ENCODE data around the gene FOXRED1. TPM values are rescaled to one million over a fixed set of nuclear protein-coding genes. Genes with fewer than 3 reads are reported as not detected.

The FOXRED1 gene
- polyA plus RNA-seq, 12 donors: 10.0 to 42.9 (median 25.1) TPM; not detected in 1

DNA sequence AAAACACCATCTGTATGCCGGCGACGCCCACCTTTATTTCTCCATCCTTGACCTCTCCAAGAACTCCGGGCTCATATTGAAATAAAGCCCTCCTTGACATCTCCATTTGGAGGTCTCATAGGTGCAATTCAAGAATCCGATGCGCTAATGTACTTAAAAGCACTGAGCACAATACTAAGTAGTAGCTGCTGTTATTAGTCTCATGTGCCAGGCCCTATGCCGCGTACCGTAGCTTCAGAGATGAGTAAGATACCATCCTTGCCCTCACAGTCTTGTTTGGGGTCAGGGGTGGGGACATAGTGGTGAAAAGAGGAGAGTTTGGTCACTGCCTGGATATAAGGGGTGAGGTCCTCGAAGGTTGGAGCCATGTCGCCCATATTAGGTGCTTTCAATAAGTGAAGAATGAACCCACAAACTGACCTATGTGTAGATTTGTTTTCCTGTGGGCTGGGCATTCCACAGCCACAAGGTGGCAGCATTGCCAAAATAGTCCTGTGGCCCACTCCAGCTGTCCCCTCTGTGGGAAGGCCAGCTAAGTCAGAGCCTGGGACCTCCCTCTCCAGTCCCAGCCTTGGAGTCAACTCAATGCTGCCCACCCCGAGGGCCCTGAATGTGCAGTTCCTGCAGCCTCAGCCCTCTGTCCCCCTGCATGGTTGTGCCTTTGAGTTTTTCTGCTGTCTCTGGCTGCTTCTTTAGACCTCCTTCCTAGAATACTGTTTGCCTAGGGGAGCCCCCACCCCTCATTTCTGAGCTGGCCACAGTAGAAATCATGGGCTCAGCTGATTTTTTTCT is 41.4 kb downstream of the FOXRED1 start:
- DNase-seq: peak; percentile 81

GRCh38 chr11:126310992-126311310 is 42.0 kb downstream of the FOXRED1 start:
- DNase-seq: no peak

- DNase-seq: no peak
Measured at GRCh38 chr11:126311401-126312291, 42.7 kb downstream of the FOXRED1 start.

DNA sequence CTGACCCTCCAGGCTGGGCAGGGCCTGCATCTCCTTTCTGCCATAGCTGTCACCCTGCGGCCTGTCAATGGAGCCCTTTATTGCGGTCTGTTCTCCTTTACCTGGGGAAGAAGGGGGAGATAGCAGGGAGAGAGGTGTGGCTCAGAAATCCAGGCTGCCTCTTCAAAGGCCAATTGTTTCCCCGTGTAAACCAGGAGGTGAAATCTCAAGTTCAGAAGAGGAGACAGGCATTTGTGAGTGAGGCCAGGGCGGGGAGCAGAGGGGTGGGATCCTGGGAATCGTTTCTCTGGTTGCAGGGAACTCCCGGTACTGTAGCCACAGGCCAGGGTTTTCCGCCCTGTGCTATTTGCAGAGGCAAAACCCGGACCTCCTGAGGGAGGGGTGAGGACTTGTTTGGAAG is 44.0 kb downstream of the FOXRED1 start:
- no peak for DNase-seq

DNA sequence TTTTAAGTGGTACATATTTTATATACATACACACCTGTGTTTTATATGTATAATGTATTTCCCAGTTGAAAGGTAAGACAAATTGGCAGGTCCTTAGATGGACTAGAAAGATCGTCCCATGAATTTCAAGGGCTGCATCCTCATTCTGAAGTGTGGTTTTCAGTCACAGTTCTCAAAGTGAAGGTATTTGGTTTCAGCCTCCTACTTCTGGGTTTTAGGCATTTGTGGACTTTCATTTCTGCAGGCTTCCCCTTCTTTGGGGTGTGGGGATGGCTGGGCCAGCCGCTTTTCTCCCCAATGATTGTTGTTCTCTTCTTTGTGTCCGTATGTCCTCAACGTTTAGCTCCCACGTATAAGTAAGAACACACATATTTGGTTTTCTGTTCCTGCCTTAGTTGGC is 44.9 kb downstream of the FOXRED1 start:
- DNase-seq: no peak

DNA sequence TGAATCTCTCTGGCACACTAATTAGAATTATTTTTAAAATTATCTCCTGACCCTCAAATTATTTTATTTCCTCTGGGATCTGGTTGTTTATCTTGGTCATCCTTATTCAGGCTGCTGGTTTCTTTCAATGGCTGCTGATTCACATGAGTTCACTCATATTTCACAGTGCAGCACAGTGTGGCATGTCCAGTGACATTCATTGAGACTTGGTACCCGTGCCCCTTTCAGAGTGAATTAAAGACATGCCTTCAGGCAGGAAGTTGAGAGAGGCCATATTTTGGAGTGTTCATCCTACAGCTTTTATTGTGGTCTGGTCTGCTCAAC is 48.4 kb downstream of the FOXRED1 start:
- DNase-seq: no peak

GRCh38 chr11:126317756-126318573 is 49.0 kb downstream of the FOXRED1 start:
- DNase-seq: peak; percentile 90

GRCh38 chr11:126318574-126319373 is 49.8 kb downstream of the FOXRED1 start:
- DNase-seq: peak; percentile 93

- no peak for DNase-seq
Measured at GRCh38 chr11:126319374-126319740, 50.4 kb downstream of the FOXRED1 start.

DNA sequence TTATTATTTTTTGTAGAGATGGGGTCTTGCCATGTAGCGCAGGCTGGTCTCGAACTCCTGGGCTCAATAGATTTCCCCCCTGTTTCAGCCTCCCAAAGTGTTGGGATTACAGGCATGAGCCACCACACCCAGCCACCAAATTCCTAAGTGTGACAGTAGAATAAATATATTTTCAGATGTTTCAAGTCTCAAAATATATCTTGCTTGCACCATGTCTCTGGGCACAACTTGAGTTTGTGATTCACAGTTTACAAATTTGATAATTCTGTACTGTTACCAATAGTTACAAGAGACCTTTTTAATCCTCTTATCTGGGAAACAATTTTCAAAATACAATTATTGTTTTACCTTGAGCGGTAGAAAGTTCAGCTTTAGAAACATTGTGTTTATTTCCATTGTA is 54.0 kb downstream of the FOXRED1 start:
- no peak for DNase-seq

GRCh38 chr11:126327281-126328000 is 58.5 kb downstream of the FOXRED1 start:
- no peak for DNase-seq

Other genes with a start within 250 kb of the FOXRED1 start
- gene CDON, start 206.3 kb upstream of the FOXRED1 start, polyA plus RNA-seq (ENCODE audit: insufficient read length in 12 of 12): 10 to 100 TPM in 11 of 12 donors, not detected in 1; 12.4 to 74.0 (median 27.3) TPM
- gene RPUSD4, start 57.5 kb upstream of the FOXRED1 start, polyA plus RNA-seq (ENCODE audit: insufficient read length in 12 of 12): 10 to 100 TPM in 11 of 12 donors, not detected in 1; 30.1 to 52.2 (median 41.7) TPM
- 10 to 100 TPM in 11 of 12 donors, not detected in 1; 18.3 to 27.1 (median 23.1) TPM for gene FAM118B, start 57.4 kb upstream of the FOXRED1 start, polyA plus RNA-seq (ENCODE audit: insufficient read length in 12 of 12)
- 10 to 100 TPM in 11 of 12 donors, not detected in 1; 53.7 to 68.9 (median 64.2) TPM for gene SRPRA, start 259 bp upstream of the FOXRED1 start, polyA plus RNA-seq (ENCODE audit: insufficient read length in 12 of 12)
- 10 to 100 TPM in 2 of 12 donors, 1 to 10 TPM in 9, not detected in 1; 6.9 to 16.5 (median 8.2) TPM for gene TIRAP, start 13.9 kb downstream of the FOXRED1 start, polyA plus RNA-seq (ENCODE audit: insufficient read length in 12 of 12)
- gene DCPS, start 34.9 kb downstream of the FOXRED1 start, polyA plus RNA-seq (ENCODE audit: insufficient read length in 12 of 12): 10 to 100 TPM in 11 of 12 donors, not detected in 1; 12.6 to 21.4 (median 17.9) TPM
- 10 to 100 TPM in 11 of 12 donors, not detected in 1; 15.3 to 29.7 (median 25.2) TPM for gene ST3GAL4, start 86.5 kb downstream of the FOXRED1 start, polyA plus RNA-seq (ENCODE audit: insufficient read length in 12 of 12)